ENCODE results near the gene SLC25A47. TPM values are rescaled to one million over a fixed set of nuclear protein-coding genes. Genes with fewer than 3 reads are reported as not detected.

Gene SLC25A47
- total and polyA plus RNA-seq, 2 donors (not counting 1 experiment from before 2014, with no cell fraction given), result under 0.01 TPM; not detected in 1

DNA sequence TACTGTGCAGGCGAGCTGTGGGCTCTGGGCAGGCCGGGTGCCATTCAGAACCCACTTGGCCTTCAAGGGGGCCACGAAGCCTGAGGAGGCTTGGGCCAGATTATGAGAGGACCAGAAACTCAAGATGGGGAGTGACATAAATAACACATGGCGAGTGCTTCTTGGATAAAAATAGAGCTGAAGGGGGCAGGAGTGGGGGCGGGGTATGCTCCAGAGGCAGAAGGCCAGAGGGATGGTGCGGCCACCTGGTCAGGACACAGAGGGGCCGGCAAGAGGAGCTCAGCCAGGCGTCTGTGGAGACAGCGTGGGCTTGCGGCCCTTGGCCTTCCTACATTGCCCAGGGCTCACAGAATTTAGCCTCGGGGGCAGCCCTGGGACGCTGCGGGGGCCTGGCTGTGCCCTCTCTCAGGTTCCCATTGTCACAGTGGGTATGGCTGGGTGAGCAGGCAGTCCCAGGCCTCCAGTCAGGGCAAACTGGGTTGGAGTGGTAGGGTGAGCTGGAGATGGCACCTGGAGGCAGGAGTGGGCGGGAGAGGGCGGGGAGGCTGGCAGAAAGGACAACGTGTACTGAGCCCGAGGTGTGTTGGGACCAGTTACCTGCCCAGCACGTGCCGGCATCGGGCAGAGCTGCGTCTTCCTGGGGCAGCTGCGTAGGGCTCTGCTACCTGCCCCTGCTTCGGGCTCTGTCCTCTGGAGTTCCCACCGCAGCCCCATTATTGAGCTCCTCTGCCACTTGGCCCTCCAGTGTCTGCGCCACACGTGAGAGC is 9.5 kb upstream of the SLC25A47 start:
- no peak for TF ChIP-seq EZH2 (IDR thresholded peaks at IDR 0.05; ENCODE audit: low read length, missing control alignments)
- no peaks in the 10 kb centered on the region for H3K79me2 ChIP-seq (ENCODE audit: control insufficient read depth, insufficient read depth, low read length)
- no peak overlapping the region for H3K4me3 ChIP-seq (replicated peaks in 1 of 4; ENCODE audit: control extremely low read depth in 1 of 4, insufficient read depth in 1 of 4, low read depth in 3 of 4, low read length in 4 of 4)
- no peaks in the 10 kb centered on the region for H3K4me1 ChIP-seq (ENCODE audit: control insufficient read depth, extremely low read depth, insufficient read depth, low read length)
- H4K20me1 ChIP-seq (ENCODE audit: control insufficient read depth, extremely low read depth, insufficient read depth, low read length), result no peaks in the 10 kb centered on the region
- DNase-seq (ENCODE audit: low read depth in 2 of 2), result no peak
- no peak overlapping the region for H2AFZ ChIP-seq (ENCODE audit: low read length)
- no peak overlapping the region for H3K27ac ChIP-seq (ENCODE audit: insufficient read depth, low read length)
- no peak overlapping the region for H3K9ac ChIP-seq (ENCODE audit: insufficient read depth, low read length)
- no peaks in the 10 kb centered on the region for H3K36me3 ChIP-seq (ENCODE audit: control insufficient read depth, insufficient read depth, low read length)
- no peaks in the 10 kb centered on the region for H3K27me3 ChIP-seq (ENCODE audit: control insufficient read depth, insufficient read depth, low read length)
- H3K9me3 ChIP-seq (ENCODE audit: control insufficient read depth, insufficient read depth, low read depth, low read length), result no peaks in the 10 kb centered on the region
- no peak overlapping the region for H3K4me2 ChIP-seq (ENCODE audit: extremely low read depth, insufficient read depth, low read length)

DNA sequence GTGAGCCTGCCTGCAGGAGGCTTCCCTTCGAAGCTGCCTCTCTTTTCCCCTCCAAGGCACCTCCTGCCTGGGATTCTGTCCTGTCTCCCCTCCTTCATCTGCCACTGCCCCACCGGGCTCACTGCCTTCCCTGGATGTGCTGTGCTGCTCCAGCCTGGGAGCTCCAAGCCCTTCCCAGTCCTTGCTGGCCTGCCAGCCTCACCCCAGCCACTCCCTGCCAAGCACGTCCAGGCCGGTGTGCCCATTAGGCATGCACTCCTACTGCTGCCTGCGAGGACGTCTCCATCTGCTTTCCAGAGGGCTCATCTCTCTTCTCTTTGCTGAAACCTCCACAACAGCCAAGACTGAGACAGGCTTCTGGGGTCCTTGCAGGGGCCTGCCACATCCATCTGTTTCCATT is 8.4 kb upstream of the SLC25A47 start:
- no peak overlapping the region for H3K9ac ChIP-seq (ENCODE audit: insufficient read depth, low read length)
- H3K4me2 ChIP-seq (ENCODE audit: extremely low read depth, insufficient read depth, low read length), result no peak overlapping the region
- H3K79me2 ChIP-seq (ENCODE audit: control insufficient read depth, insufficient read depth, low read length), result no peaks in the 10 kb centered on the region
- H3K27me3 ChIP-seq (ENCODE audit: control insufficient read depth, insufficient read depth, low read length), result no peaks in the 10 kb centered on the region
- H3K4me3 ChIP-seq (replicated peaks in 1 of 4; ENCODE audit: control extremely low read depth in 1 of 4, insufficient read depth in 1 of 4, low read depth in 3 of 4, low read length in 4 of 4), result no peak overlapping the region
- no peak overlapping the region for H3K27ac ChIP-seq (ENCODE audit: insufficient read depth, low read length)
- no peaks in the 10 kb centered on the region for H3K36me3 ChIP-seq (ENCODE audit: control insufficient read depth, insufficient read depth, low read length)
- no peaks in the 10 kb centered on the region for H3K4me1 ChIP-seq (ENCODE audit: control insufficient read depth, extremely low read depth, insufficient read depth, low read length)
- no peak for TF ChIP-seq EZH2 (IDR thresholded peaks at IDR 0.05; ENCODE audit: low read length, missing control alignments)
- TF ChIP-seq, protein P1, sequence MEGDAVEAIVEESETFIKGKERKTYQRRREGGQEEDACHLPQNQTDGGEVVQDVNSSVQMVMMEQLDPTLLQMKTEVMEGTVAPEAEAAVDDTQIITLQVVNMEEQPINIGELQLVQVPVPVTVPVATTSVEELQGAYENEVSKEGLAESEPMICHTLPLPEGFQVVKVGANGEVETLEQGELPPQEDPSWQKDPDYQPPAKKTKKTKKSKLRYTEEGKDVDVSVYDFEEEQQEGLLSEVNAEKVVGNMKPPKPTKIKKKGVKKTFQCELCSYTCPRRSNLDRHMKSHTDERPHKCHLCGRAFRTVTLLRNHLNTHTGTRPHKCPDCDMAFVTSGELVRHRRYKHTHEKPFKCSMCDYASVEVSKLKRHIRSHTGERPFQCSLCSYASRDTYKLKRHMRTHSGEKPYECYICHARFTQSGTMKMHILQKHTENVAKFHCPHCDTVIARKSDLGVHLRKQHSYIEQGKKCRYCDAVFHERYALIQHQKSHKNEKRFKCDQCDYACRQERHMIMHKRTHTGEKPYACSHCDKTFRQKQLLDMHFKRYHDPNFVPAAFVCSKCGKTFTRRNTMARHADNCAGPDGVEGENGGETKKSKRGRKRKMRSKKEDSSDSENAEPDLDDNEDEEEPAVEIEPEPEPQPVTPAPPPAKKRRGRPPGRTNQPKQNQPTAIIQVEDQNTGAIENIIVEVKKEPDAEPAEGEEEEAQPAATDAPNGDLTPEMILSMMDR (conservative IDR thresholded peaks at IDR 0.05 in 1 of 2, IDR thresholded peaks at IDR 0.05 in 1 of 2; ENCODE audit: low read depth in 1 of 2, low read length in 2 of 2), result no peak
- no peaks in the 10 kb centered on the region for H4K20me1 ChIP-seq (ENCODE audit: control insufficient read depth, extremely low read depth, insufficient read depth, low read length)
- H2AFZ ChIP-seq (ENCODE audit: low read length), result no peak overlapping the region
- no peaks in the 10 kb centered on the region for H3K9me3 ChIP-seq (ENCODE audit: control insufficient read depth, insufficient read depth, low read depth, low read length)
- no peak for DNase-seq (ENCODE audit: low read depth in 2 of 2)

DNA sequence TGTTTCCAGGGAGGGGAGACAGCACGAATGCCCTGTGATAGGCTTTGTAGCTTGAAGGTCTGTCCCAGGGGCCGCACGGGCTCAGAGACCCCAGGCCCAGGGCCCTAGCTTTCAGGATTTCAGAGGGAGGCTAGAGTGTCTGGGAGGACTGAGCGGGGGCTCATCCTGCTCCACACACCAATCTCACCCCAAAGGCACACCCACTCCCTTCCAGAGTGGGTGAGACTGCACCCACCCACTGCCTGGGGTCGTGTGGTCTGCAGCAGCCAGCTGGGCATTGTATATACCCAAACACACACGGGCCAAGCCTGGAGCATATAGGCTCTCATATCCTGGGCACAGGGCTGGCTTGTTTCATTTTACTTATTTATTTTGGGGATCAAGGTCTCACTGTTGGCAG is 5.8 kb upstream of the SLC25A47 start:
- Histone ChIP-seq H3K36me3 (ENCODE audit: control insufficient read depth, insufficient read depth, low read length) (no peaks in the 10 kb centered on the region), H3K79me2 (ENCODE audit: control insufficient read depth, insufficient read depth, low read length) (no peaks in the 10 kb centered on the region), H4K20me1 (ENCODE audit: control insufficient read depth, extremely low read depth, insufficient read depth, low read length) (no peaks in the 10 kb centered on the region), H3K4me2 (ENCODE audit: extremely low read depth, insufficient read depth, low read length) (no peak overlapping the region), H3K27ac (ENCODE audit: insufficient read depth, low read length) (no peak overlapping the region), H3K4me3 (replicated peaks in 1 of 4; ENCODE audit: control extremely low read depth in 1 of 4, insufficient read depth in 1 of 4, low read depth in 3 of 4, low read length in 4 of 4) (no peak overlapping the region), H3K9ac (ENCODE audit: insufficient read depth, low read length) (no peak overlapping the region), H3K27me3 (ENCODE audit: control insufficient read depth, insufficient read depth, low read length) (no peaks in the 10 kb centered on the region), H3K4me1 (ENCODE audit: control insufficient read depth, extremely low read depth, insufficient read depth, low read length) (no peaks in the 10 kb centered on the region), H3K9me3 (ENCODE audit: control insufficient read depth, insufficient read depth, low read depth, low read length) (no peaks in the 10 kb centered on the region), H2AFZ (ENCODE audit: low read length) (no peak overlapping the region)
- no peak for TF ChIP-seq EZH2 (IDR thresholded peaks at IDR 0.05; ENCODE audit: low read length, missing control alignments)
- TF ChIP-seq, protein P1 (conservative IDR thresholded peaks at IDR 0.05 in 1 of 2, IDR thresholded peaks at IDR 0.05 in 1 of 2; ENCODE audit: low read depth in 1 of 2, low read length in 2 of 2), result no peak
- DNase-seq (ENCODE audit: low read depth in 2 of 2), result no peak
